ENCODE data around the gene UTRN.

GRCh38 chr6:144277605-144278227 is 7.4 kb upstream of the UTRN start:
- no peak for TF ChIP-seq POLR2A (IDR thresholded peaks at IDR 0.05)
- no peak for TF ChIP-seq CTCF (IDR thresholded peaks at IDR 0.05)

Measured in thyroid gland (tissue), 4 donors.